ENCODE measurements around the gene DDX11.
"Not testable (repeated sequence)": the region's sequence is repeated elsewhere in the genome, so short reads cannot be mapped to it uniquely, and the experiment has no call there.

Gene DDX11

DNA sequence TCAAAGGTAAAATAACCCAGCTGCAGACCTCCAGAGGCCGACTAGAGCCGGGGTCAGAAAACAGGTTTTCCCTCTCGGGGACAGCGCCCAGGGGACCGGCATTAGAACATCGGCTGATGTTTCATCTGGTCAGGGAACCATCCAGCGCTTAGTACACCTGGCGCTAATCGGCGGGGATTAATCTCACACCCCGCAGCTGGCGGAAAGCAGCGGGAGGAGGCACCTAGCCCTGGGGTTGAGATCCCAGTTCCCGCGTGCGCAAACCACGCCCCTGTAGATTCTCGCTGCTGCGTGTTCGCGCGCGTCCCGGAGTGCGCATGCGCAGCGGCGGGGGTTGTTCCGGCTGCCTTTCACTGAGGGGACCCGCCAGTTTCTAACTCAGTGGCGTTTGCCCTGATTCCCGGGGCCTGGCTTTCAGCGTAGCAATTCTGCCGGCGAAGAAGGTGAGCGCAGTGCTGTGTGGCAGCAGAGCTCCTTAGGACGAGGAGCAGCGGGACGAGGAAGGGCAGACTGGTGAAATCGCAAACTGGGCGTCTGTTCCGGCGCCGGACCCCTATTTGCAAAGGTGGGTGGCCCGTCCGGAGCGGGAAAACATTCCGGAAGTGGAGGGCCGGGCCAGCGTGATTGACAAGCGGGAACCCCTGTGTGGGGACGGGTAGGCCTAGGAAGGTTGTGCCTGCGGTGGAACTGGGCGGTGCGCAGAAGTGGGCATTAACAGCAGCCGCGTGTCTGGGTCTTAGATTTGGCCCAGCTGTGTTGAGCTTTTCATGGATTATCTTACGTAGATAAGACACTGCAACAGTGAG, at the start of gene DDX11:
Gene DDX11 (plus strand): TSS at position 334 of the 806 bp plus-strand sequence. CDS start 4,534 bp downstream, outside the sequence.
- H3K36me3 ChIP-seq (ENCODE audit: control insufficient read depth, low read length); H3K9me3 ChIP-seq (ENCODE audit: control insufficient read depth, insufficient read depth, low read length); H3K9me2 ChIP-seq (replicated peaks; ENCODE audit: control insufficient read depth, low read length); H4K20me1 ChIP-seq (ENCODE audit: control insufficient read depth, insufficient read depth, low read depth, low read length); H3F3A ChIP-seq (ENCODE audit: control insufficient read depth, insufficient read depth); H3K27me3 ChIP-seq (ENCODE audit: control insufficient read depth, low read length): not testable (repeated sequence)
- Histone ChIP-seq H3K79me2 (ENCODE audit: control insufficient read depth, low read length) (peaks cover 54% of the 10 kb centered on the region), H3K4me1 (ENCODE audit: control insufficient read depth, low read length) (peaks cover 12% of the 10 kb centered on the region), H3K4me3 (ENCODE audit: low read length) (peak within 1 kb of the TSS; percentile 81), H3K4me2 (ENCODE audit: low read length) (peak within 1 kb of the TSS; percentile 66), H3K27ac (ENCODE audit: low read depth, low read length) (peak within 1 kb of the TSS; percentile 76)

DNA sequence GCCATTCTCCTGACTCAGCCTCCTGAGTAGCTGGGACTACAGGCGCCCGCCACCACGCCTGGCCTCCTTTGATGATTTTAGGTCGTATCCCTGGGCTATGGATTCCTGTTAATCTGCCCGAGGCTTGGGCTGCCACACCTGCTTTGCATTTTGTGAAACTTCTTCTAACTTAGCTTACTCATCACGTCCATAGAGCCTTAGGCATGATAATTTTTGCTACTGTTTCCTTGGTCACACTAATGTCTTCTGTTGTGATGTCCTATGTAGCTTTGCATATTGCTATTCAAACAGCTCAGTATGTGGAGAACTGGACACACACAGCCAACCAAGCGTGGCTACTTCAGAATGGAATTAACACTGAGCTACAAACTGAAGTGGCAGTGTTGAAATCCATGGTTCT, 47.5 kb upstream of the DDX11 start:
- H3K36me3 ChIP-seq (ENCODE audit: control insufficient read depth, low read length): no peaks in the 10 kb centered on the region
- H3K27me3 ChIP-seq (ENCODE audit: control insufficient read depth, low read length): peaks cover 12% of the 10 kb centered on the region
- H3K79me2 ChIP-seq (ENCODE audit: control insufficient read depth, low read length): no peaks in the 10 kb centered on the region
- no peaks in the 10 kb centered on the region for H4K20me1 ChIP-seq (ENCODE audit: control insufficient read depth, insufficient read depth, low read depth, low read length)
- no peak overlapping the region for H3K4me3 ChIP-seq (ENCODE audit: low read length)
- H3K9me2 ChIP-seq (replicated peaks; ENCODE audit: control insufficient read depth, low read length): no peaks in the 10 kb centered on the region
- no peak overlapping the region for H3K4me2 ChIP-seq (ENCODE audit: low read length)
- no peaks in the 10 kb centered on the region for H3F3A ChIP-seq (ENCODE audit: control insufficient read depth, insufficient read depth)
- TF ChIP-seq, protein P1, sequence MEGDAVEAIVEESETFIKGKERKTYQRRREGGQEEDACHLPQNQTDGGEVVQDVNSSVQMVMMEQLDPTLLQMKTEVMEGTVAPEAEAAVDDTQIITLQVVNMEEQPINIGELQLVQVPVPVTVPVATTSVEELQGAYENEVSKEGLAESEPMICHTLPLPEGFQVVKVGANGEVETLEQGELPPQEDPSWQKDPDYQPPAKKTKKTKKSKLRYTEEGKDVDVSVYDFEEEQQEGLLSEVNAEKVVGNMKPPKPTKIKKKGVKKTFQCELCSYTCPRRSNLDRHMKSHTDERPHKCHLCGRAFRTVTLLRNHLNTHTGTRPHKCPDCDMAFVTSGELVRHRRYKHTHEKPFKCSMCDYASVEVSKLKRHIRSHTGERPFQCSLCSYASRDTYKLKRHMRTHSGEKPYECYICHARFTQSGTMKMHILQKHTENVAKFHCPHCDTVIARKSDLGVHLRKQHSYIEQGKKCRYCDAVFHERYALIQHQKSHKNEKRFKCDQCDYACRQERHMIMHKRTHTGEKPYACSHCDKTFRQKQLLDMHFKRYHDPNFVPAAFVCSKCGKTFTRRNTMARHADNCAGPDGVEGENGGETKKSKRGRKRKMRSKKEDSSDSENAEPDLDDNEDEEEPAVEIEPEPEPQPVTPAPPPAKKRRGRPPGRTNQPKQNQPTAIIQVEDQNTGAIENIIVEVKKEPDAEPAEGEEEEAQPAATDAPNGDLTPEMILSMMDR (IDR thresholded peaks at IDR 0.05; ENCODE audit: low read depth, low read length, poor library complexity, severe bottlenecking): no peak
- no peak for TF ChIP-seq EZH2phosphoT487 (IDR thresholded peaks at IDR 0.05; ENCODE audit: borderline replicate concordance, low read length)
- H3K27ac ChIP-seq (ENCODE audit: low read depth, low read length): no peak overlapping the region
- no peaks in the 10 kb centered on the region for H3K9me3 ChIP-seq (ENCODE audit: control insufficient read depth, insufficient read depth, low read length)
- peaks cover 17% of the 10 kb centered on the region for H3K4me1 ChIP-seq (ENCODE audit: control insufficient read depth, low read length)

DNA sequence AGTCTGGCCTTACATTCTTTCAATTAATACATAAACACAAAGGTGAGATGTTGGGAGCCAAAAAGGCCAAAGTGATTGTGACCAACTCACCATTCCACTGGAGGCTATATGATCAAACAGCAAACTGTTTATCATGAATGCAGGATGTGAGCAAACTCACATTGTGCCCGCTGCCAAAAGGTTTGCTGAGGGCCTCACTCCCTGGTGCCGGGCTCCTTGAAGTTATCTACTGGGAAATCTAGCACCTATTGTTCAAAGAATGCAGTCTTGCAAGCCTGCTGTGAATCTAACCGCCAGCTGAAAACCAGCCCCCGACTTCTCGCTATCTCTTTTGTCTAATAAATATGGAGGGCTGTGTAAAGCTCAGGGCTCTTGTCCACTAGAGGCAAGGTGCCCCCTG, 46.7 kb upstream of the DDX11 start:
- H3K4me3 ChIP-seq (ENCODE audit: low read length); H3K9me2 ChIP-seq (replicated peaks; ENCODE audit: control insufficient read depth, low read length); H3K4me2 ChIP-seq (ENCODE audit: low read length); H3K27ac ChIP-seq (ENCODE audit: low read depth, low read length); H3K27me3 ChIP-seq (ENCODE audit: control insufficient read depth, low read length); H4K20me1 ChIP-seq (ENCODE audit: control insufficient read depth, insufficient read depth, low read depth, low read length); H3K36me3 ChIP-seq (ENCODE audit: control insufficient read depth, low read length); H3K9me3 ChIP-seq (ENCODE audit: control insufficient read depth, insufficient read depth, low read length); H3K79me2 ChIP-seq (ENCODE audit: control insufficient read depth, low read length); H3F3A ChIP-seq (ENCODE audit: control insufficient read depth, insufficient read depth): not testable (repeated sequence)
- H3K4me1 ChIP-seq (ENCODE audit: control insufficient read depth, low read length): peaks cover 18% of the 10 kb centered on the region

DNA sequence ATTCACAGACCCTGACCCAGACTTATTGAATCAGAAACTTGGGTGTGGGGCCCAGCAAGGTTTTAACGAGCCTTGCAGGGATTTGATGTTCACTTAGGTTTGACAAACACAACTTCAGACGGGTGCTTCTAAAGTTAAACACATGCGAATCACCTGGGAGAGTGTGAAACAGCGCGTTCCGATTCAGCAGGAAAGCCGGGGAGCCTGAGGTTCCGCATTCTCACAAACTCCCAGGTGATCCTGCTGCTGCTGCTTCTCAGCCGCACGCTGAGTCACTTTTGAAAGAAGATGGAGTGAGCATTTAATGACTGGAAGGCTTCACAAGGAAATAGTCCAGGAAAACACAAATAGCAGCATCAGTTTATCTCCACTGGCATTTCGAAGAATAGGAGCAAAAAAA, 44.2 kb upstream of the DDX11 start:
- Histone ChIP-seq H3K36me3 (ENCODE audit: control insufficient read depth, low read length) (no peaks in the 10 kb centered on the region), H3K9me2 (replicated peaks; ENCODE audit: control insufficient read depth, low read length) (no peaks in the 10 kb centered on the region), H4K20me1 (ENCODE audit: control insufficient read depth, insufficient read depth, low read depth, low read length) (no peaks in the 10 kb centered on the region), H3K27ac (ENCODE audit: low read depth, low read length) (no peak overlapping the region), H3F3A (ENCODE audit: control insufficient read depth, insufficient read depth) (no peaks in the 10 kb centered on the region), H3K4me1 (ENCODE audit: control insufficient read depth, low read length) (peaks cover 18% of the 10 kb centered on the region), H3K27me3 (ENCODE audit: control insufficient read depth, low read length) (no peaks in the 10 kb centered on the region), H3K4me3 (ENCODE audit: low read length) (no peak overlapping the region), H3K4me2 (ENCODE audit: low read length) (no peak overlapping the region), H3K79me2 (ENCODE audit: control insufficient read depth, low read length) (no peaks in the 10 kb centered on the region), H3K9me3 (ENCODE audit: control insufficient read depth, insufficient read depth, low read length) (no peaks in the 10 kb centered on the region)
- TF ChIP-seq, protein P1 (IDR thresholded peaks at IDR 0.05; ENCODE audit: low read depth, low read length, poor library complexity, severe bottlenecking): no peak
- TF ChIP-seq EZH2phosphoT487 (IDR thresholded peaks at IDR 0.05; ENCODE audit: borderline replicate concordance, low read length): no peak

Measured in DOHH2 (cell line).